Liver (tissue), 9 donors: ENCODE data around the gene SLC25A21. TPM values are rescaled to one million over a fixed set of nuclear protein-coding genes. Genes with fewer than 3 reads are reported as not detected.

Experiments
- DNase-seq: peaks from one replicate; pipeline ENCODE4 v3.0.0-alpha.2; 2017; ENCODE audit warnings: low spot score
- H3K27ac ChIP-seq, 2 donors: one replicate each; pipeline ENCODE4 v1.7.0; 2013; ENCODE audit warnings: inconsistent platforms in 2 of 2, low read length in 2 of 2, control low read depth in 1 of 2, low read depth in 1 of 2, mild to moderate bottlenecking in 1 of 2
- H3K27me3 ChIP-seq, 4 donors: one replicate each; pipeline versions ENCODE4 v1.6.1 to v1.7.0; 2013; ENCODE audit warnings: low read length in 3 of 4, inconsistent platforms in 1 of 4, mild to moderate bottlenecking in 1 of 4, moderate library complexity in 1 of 4; ENCODE audit not compliant: control insufficient read depth in 4 of 4, insufficient read depth in 4 of 4
- H3K36me3 ChIP-seq, 4 donors: one replicate each; pipeline versions ENCODE4 v1.6.1 to v1.7.0; 2013; ENCODE audit warnings: low read length in 3 of 4, mild to moderate bottlenecking in 3 of 4, low read depth in 1 of 4, moderate library complexity in 1 of 4; ENCODE audit not compliant: control insufficient read depth in 4 of 4, insufficient read depth in 3 of 4
- H3K4me1 ChIP-seq, 4 donors: one replicate each; pipeline versions ENCODE4 v1.6.1 to v1.7.0; 2013; ENCODE audit warnings: low read length in 3 of 4, mild to moderate bottlenecking in 3 of 4, moderate library complexity in 1 of 4; ENCODE audit not compliant: control insufficient read depth in 4 of 4, insufficient read depth in 4 of 4
- H3K4me3 ChIP-seq, 3 donors: one replicate each; pipeline versions ENCODE4 v1.6.1 to v1.7.0; 2013; ENCODE audit warnings: low read length in 3 of 3, control low read depth in 1 of 3, low read depth in 1 of 3, mild to moderate bottlenecking in 1 of 3
- H3K9ac ChIP-seq, 2 donors: one replicate each; pipeline ENCODE4 v1.7.0; 2013; ENCODE audit warnings: low read length in 2 of 2, mild to moderate bottlenecking in 2 of 2, moderate library complexity in 2 of 2, control low read depth in 1 of 2, low read depth in 1 of 2
- H3K9me3 ChIP-seq, 4 donors: one replicate each; pipeline versions ENCODE4 v1.6.1 to v1.7.0; 2013; ENCODE audit warnings: low read length in 3 of 4; ENCODE audit not compliant: control insufficient read depth in 4 of 4
- CTCF ChIP-seq: fragments of 150-350 bp; IDR thresholded peaks from 2 replicates; pipeline ENCODE4 v1.5.1; 2017; ENCODE audit warnings: improper control_type of control experiment, low read depth, low read length; ENCODE audit not compliant: missing input control
- EGR1 ChIP-seq, 2 donors: IDR thresholded peaks; 2 replicates each; pipeline ENCODE4 v1.6.1; 2016 to 2018; ENCODE audit warnings: antibody characterized with exemption in 2 of 2, low read depth in 2 of 2
- FOXA1 ChIP-seq: IDR thresholded peaks from 2 replicates; pipeline ENCODE4 v1.6.1; 2016; ENCODE audit warnings: antibody characterized with exemption
- FOXA2 ChIP-seq: IDR thresholded peaks from 2 replicates; pipeline ENCODE4 v1.6.1; 2016; ENCODE audit warnings: antibody characterized with exemption
- GABPA ChIP-seq, 2 donors: IDR thresholded peaks in 1 of 2; conservative IDR thresholded peaks in 1 of 2; 2 replicates each; pipeline ENCODE4 v1.6.1; 2016; ENCODE audit warnings: antibody characterized with exemption in 2 of 2, mild to moderate bottlenecking in 1 of 2, moderate library complexity in 1 of 2
- HNF4A ChIP-seq, 2 donors: conservative IDR thresholded peaks; 2 replicates each; pipeline ENCODE4 v1.6.1; 2016; ENCODE audit warnings: antibody characterized with exemption in 2 of 2, mild to moderate bottlenecking in 2 of 2
- HNF4G ChIP-seq: IDR thresholded peaks from 2 replicates; pipeline ENCODE4 v1.6.1; 2016; ENCODE audit warnings: antibody characterized with exemption
- JUND ChIP-seq, 2 donors: IDR thresholded peaks; 2 replicates each; pipeline ENCODE4 v1.6.1; 2016; ENCODE audit warnings: antibody characterized with exemption in 2 of 2
- MAX ChIP-seq: IDR thresholded peaks from 2 replicates; pipeline ENCODE4 v1.6.1; 2016; ENCODE audit warnings: antibody characterized with exemption
- NR2F2 ChIP-seq: IDR thresholded peaks from 2 replicates; pipeline ENCODE4 v1.6.1; 2016; ENCODE audit warnings: antibody characterized with exemption
- RAD21 ChIP-seq, 2 donors: IDR thresholded peaks; 2 replicates each; pipeline ENCODE4 v1.6.1; 2016; ENCODE audit warnings: antibody characterized with exemption in 2 of 2, mild to moderate bottlenecking in 2 of 2
- RXRA ChIP-seq, 2 donors: IDR thresholded peaks; 2 replicates each; pipeline ENCODE4 v1.6.1; 2017 to 2018; ENCODE audit warnings: antibody characterized with exemption in 2 of 2, mild to moderate bottlenecking in 1 of 2
- SP1 ChIP-seq: IDR thresholded peaks from 2 replicates; pipeline ENCODE4 v1.6.1; 2018; ENCODE audit warnings: antibody characterized with exemption, mild to moderate bottlenecking
- TAF1 ChIP-seq: conservative IDR thresholded peaks from 2 replicates; pipeline ENCODE4 v1.6.1; 2016; ENCODE audit warnings: antibody characterized with exemption, mild to moderate bottlenecking
- YY1 ChIP-seq: IDR thresholded peaks from 2 replicates; pipeline ENCODE4 v1.6.1; 2016; ENCODE audit warnings: antibody characterized with exemption, mild to moderate bottlenecking
- WGBS: extraction: QIAGEN DNeasy Blood & Tissue Kit; methylation state at CpG from one replicate; pipeline ENCODE4 v1.1.7; 2013; 5-methylcytosine and 5-hydroxymethylcytosine counted together
- polyA plus RNA-seq, 2 donors: library from polyadenylated mRNA; stranded (reverse) in 1 of 2; unstranded in 1 of 2; fragments of 200-250 nt in 1 of 2; fragments of >200 nt in 1 of 2; fragmentation: Nextera tagmentation in 1 of 2; extraction: Ambion mirVana in 1 of 2; gene quantifications; one replicate each; pipeline versions ENCODE4 v1.2.1 to v1.2.3, GENCODE V29; 2013 to 2015
- total RNA-seq, 2 donors: library from RNA; depleted of rRNA; stranded (reverse); fragments of >200 nt; gene quantifications; one replicate each; pipeline ENCODE4 v1.2.3, GENCODE V29; 2014
- TF ChIP-seq, protein P1 (sequence below): IDR thresholded peaks from 2 replicates; pipeline ENCODE4 v1.6.1; 2016; ENCODE audit warnings: antibody characterized with exemption
- TF ChIP-seq, protein P2 (sequence below): IDR thresholded peaks from 2 replicates; pipeline ENCODE4 v1.6.1; 2016; ENCODE audit warnings: antibody characterized with exemption, mild to moderate bottlenecking
- TF ChIP-seq, protein P3 (sequence below): IDR thresholded peaks from 2 replicates; pipeline ENCODE4 v1.6.1; 2016; ENCODE audit warnings: antibody characterized with exemption
- donor health status: healthy.
- donor health status: healthy.
- donor health status: healthy.
- donor health status: healthy.
- donor health status: healthy.

The SLC25A21 gene
- total and polyA plus RNA-seq, 4 donors = 0.13 to 24.3 (median 0.23) TPM

DNA sequence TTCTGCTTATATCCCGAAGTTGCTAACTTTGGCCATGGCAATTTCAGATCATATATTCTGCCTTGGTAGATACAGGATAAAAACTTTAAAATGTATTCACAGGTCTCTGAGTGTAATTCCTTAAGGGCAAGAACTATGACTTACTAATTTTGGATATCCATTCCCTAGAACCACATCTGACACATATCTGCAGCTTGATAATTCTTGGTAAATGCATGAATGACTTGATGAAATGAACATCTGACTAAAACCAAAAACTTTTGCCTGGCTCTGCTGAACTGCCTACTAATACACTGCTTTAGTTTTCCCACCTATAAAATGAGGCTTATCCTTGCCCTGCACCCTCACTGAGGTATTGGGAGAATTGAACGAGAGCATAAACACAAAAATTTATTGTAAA, 32.2 kb downstream of the SLC25A21 start:
- WGBS = 87% methylated on average over 2 of the region's 2 CpGs
- no peak overlapping the region for H3K27ac ChIP-seq
- no peaks in the 10 kb centered on the region for H3K4me1 ChIP-seq
- H3K9me3 ChIP-seq = no peaks in the 10 kb centered on the region
- TF ChIP-seq, protein P1, sequence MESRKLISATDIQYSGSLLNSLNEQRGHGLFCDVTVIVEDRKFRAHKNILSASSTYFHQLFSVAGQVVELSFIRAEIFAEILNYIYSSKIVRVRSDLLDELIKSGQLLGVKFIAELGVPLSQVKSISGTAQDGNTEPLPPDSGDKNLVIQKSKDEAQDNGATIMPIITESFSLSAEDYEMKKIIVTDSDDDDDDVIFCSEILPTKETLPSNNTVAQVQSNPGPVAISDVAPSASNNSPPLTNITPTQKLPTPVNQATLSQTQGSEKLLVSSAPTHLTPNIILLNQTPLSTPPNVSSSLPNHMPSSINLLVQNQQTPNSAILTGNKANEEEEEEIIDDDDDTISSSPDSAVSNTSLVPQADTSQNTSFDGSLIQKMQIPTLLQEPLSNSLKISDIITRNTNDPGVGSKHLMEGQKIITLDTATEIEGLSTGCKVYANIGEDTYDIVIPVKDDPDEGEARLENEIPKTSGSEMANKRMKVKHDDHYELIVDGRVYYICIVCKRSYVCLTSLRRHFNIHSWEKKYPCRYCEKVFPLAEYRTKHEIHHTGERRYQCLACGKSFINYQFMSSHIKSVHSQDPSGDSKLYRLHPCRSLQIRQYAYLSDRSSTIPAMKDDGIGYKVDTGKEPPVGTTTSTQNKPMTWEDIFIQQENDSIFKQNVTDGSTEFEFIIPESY = no peak
- TF ChIP-seq FOXA2 (no peak), EGR1 (IDR thresholded peaks at IDR 0.05; ENCODE audit: low read depth in 2 of 2) (no peak), JUND (IDR thresholded peaks at IDR 0.05) (no peak), MAX (no peak), YY1 (no peak), CTCF (no peak), HNF4G (no peak), GABPA (IDR thresholded peaks at IDR 0.05 in 1 of 2, conservative IDR thresholded peaks at IDR 0.05 in 1 of 2) (no peak), HNF4A (conservative IDR thresholded peaks at IDR 0.05) (no peak), NR2F2 (no peak), FOXA1 (no peak), RXRA (IDR thresholded peaks at IDR 0.05) (no peak), TAF1 (no peak), RAD21 (IDR thresholded peaks at IDR 0.05) (no peak)
- TF ChIP-seq, protein P2, sequence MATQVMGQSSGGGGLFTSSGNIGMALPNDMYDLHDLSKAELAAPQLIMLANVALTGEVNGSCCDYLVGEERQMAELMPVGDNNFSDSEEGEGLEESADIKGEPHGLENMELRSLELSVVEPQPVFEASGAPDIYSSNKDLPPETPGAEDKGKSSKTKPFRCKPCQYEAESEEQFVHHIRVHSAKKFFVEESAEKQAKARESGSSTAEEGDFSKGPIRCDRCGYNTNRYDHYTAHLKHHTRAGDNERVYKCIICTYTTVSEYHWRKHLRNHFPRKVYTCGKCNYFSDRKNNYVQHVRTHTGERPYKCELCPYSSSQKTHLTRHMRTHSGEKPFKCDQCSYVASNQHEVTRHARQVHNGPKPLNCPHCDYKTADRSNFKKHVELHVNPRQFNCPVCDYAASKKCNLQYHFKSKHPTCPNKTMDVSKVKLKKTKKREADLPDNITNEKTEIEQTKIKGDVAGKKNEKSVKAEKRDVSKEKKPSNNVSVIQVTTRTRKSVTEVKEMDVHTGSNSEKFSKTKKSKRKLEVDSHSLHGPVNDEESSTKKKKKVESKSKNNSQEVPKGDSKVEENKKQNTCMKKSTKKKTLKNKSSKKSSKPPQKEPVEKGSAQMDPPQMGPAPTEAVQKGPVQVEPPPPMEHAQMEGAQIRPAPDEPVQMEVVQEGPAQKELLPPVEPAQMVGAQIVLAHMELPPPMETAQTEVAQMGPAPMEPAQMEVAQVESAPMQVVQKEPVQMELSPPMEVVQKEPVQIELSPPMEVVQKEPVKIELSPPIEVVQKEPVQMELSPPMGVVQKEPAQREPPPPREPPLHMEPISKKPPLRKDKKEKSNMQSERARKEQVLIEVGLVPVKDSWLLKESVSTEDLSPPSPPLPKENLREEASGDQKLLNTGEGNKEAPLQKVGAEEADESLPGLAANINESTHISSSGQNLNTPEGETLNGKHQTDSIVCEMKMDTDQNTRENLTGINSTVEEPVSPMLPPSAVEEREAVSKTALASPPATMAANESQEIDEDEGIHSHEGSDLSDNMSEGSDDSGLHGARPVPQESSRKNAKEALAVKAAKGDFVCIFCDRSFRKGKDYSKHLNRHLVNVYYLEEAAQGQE = no peak
- TF ChIP-seq, protein P3, sequence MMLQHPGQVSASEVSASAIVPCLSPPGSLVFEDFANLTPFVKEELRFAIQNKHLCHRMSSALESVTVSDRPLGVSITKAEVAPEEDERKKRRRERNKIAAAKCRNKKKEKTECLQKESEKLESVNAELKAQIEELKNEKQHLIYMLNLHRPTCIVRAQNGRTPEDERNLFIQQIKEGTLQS = no peak
- H3K9ac ChIP-seq = no peak overlapping the region
- no peak for DNase-seq
- no peak overlapping the region for H3K4me3 ChIP-seq
- no peaks in the 10 kb centered on the region for H3K36me3 ChIP-seq
- H3K27me3 ChIP-seq = no peaks in the 10 kb centered on the region

DNA sequence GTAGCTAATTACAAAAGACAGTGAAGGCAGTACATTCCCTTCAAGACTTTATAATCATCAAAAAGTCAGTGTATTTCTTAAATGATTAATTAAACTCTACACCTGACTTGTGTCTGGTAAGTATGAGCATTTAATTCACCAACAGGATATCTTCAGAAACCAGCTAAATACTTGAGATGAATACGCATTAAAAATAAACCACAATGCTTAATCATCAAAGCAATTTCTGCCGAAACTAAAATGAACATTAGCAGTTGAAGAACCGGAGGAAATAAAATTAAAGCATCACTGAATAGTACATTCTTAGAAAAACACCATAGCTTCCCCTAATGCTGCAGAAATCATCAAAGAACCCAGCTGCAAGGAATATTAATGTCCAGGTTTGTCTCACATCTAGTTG, 32.7 kb downstream of the SLC25A21 start:
- no peaks in the 10 kb centered on the region for H3K9me3 ChIP-seq
- TF ChIP-seq NR2F2 = no peak
- TF ChIP-seq JUND (IDR thresholded peaks at IDR 0.05) = no peak
- TF ChIP-seq, protein P3 = no peak
- TF ChIP-seq TAF1 = no peak
- no peak for TF ChIP-seq HNF4G
- TF ChIP-seq, protein P1 = no peak
- TF ChIP-seq GABPA (IDR thresholded peaks at IDR 0.05 in 1 of 2, conservative IDR thresholded peaks at IDR 0.05 in 1 of 2) = no peak
- TF ChIP-seq HNF4A (conservative IDR thresholded peaks at IDR 0.05) = no peak
- no peak for TF ChIP-seq EGR1 (IDR thresholded peaks at IDR 0.05; ENCODE audit: low read depth in 2 of 2)
- no peak for TF ChIP-seq SP1
- no peak for TF ChIP-seq RAD21 (IDR thresholded peaks at IDR 0.05)
- no peak for TF ChIP-seq RXRA (IDR thresholded peaks at IDR 0.05)
- no peak for TF ChIP-seq MAX
- TF ChIP-seq CTCF = no peak
- no peak for TF ChIP-seq FOXA1
- TF ChIP-seq FOXA2 = no peak
- H3K36me3 ChIP-seq = no peaks in the 10 kb centered on the region
- H3K4me3 ChIP-seq = no peak overlapping the region
- WGBS = 89% methylated on average over 3 of the region's 3 CpGs
- H3K9ac ChIP-seq = no peak overlapping the region
- DNase-seq = no peak
- H3K27me3 ChIP-seq = no peaks in the 10 kb centered on the region
- no peaks in the 10 kb centered on the region for H3K4me1 ChIP-seq
- no peak overlapping the region for H3K27ac ChIP-seq
